HCT116 (cell line): ENCODE data around the gene IRF9. TPM values are rescaled to one million over a fixed set of nuclear protein-coding genes. Genes with fewer than 3 reads are reported as not detected.

Experiments used
- ATAC-seq: fragments of 200-7000 bp; cut with Tn5 transposase; 2 replicates; pipeline ENCODE4 v1.9.1; 2020; ENCODE audit warnings: mild to moderate bottlenecking, moderate library complexity
- BruUV-seq: library from RNA; stranded (reverse); fragments of 400-500 nt; replicated peaks from 2 replicates; lab custom pipeline; 2021; lab: Mats Ljungman, UMichigan
- CTCF ChIA-PET: fragments of 300-600 bp; sonication (Branson Sonifier 250); formaldehyde crosslinking; loops from one replicate; lab custom pipeline; 2021; ENCODE audit warnings: antibody characterized with exemption; lab: Charles Lee
- POLR2A ChIA-PET: fragments of 300-600, 350-600 bp; sonication (Branson Sonifier 250); formaldehyde crosslinking; loops from one replicate; lab custom pipeline; 2021; ENCODE audit warnings: antibody characterized with exemption; lab: Charles Lee
- RAD21 ChIA-PET, 2 experiments: fragments of 300-600 bp; sonication (Branson Sonifier 250); formaldehyde crosslinking; loops; one replicate each; lab custom pipeline; 2023; ENCODE audit warnings: low total read pairs in 2 of 2; ENCODE audit not compliant: uncharacterized antibody in 2 of 2, unreplicated experiment in 2 of 2, low non-redundant PET in 1 of 2; lab: Charles Lee
- DNase-seq: peaks from one replicate; pipeline ENCODE4 v3.0.0-alpha.2; 2010; ENCODE audit warnings: low read depth, low spot score
- H2AFZ ChIP-seq: fragments of 200-600 bp; shearing (Covaris generic), sonication (generic); 2 replicates; pipeline ENCODE4 v1.6.1; 2017; ENCODE audit warnings: low read depth, mixed run types, mixed read lengths, antibody characterized with exemption, low read length; ENCODE audit not compliant: poor library complexity, severe bottlenecking
- H3K27ac ChIP-seq: 2 replicates; pipeline ENCODE4 v1.5.1; 2012; ENCODE audit warnings: low read depth, low read length
- H3K27me3 ChIP-seq: fragments of 200-600 bp; sonication (generic); 2 replicates; pipeline ENCODE4 v1.6.1; 2016; ENCODE audit warnings: mixed run types, low read length, mixed read lengths; ENCODE audit not compliant: insufficient read depth
- H3K36me3 ChIP-seq, 2 experiments: fragments of 200-500 bp in 1 of 2; fragments of 200-600 bp in 1 of 2; sonication (Bioruptor generic) in 1 of 2; sonication (generic) in 1 of 2; 2 replicates each; pipeline versions ENCODE4 v1.5.1 to v1.6.1; 2014 to 2016; ENCODE audit warnings: low read length in 2 of 2, inconsistent platforms in 1 of 2, mixed read lengths in 1 of 2, mixed run types in 1 of 2; ENCODE audit not compliant: insufficient read depth in 2 of 2, control insufficient read depth in 1 of 2
- H3K4me1 ChIP-seq, 2 experiments: fragments of 200-600 bp in 1 of 2; sonication (generic) in 1 of 2; 2 replicates each; pipeline versions ENCODE4 v1.5.1 to v1.6.1; 2012 to 2017; ENCODE audit warnings: low read length in 2 of 2, inconsistent platforms in 1 of 2, mild to moderate bottlenecking in 1 of 2, mixed read lengths in 1 of 2, mixed run types in 1 of 2, moderate library complexity in 1 of 2; ENCODE audit not compliant: insufficient read depth in 2 of 2, control insufficient read depth in 1 of 2
- H3K4me2 ChIP-seq: fragments of 200-600 bp; sonication (generic); 2 replicates; pipeline ENCODE4 v1.6.1; 2017; ENCODE audit warnings: mixed run types, low read length, mixed read lengths
- H3K4me3 ChIP-seq, 2 experiments: fragments of 200-600 bp in 1 of 2; sonication (generic) in 1 of 2; replicated peaks in 1 of 2; 2 replicates each; pipeline ENCODE4 v1.5.1; 2011 to 2016; ENCODE audit warnings: low read length in 2 of 2, control low read depth in 1 of 2, low read depth in 1 of 2, mild to moderate bottlenecking in 1 of 2, mixed read lengths in 1 of 2, mixed run types in 1 of 2
- H3K79me2 ChIP-seq: fragments of 200-600 bp; sonication (generic); 2 replicates; pipeline ENCODE4 v1.6.1; 2017; ENCODE audit warnings: mild to moderate bottlenecking, mixed run types, low read length, moderate library complexity, mixed read lengths; ENCODE audit not compliant: insufficient read depth
- H3K9ac ChIP-seq: fragments of 200-600 bp; sonication (generic); 2 replicates; pipeline ENCODE4 v1.6.1; 2016; ENCODE audit warnings: low read length, mixed read lengths
- H3K9me2 ChIP-seq: fragments of 200-600 bp; sonication (generic), shearing (Covaris generic); 2 replicates; pipeline ENCODE4 v1.6.1; 2017; ENCODE audit warnings: mixed run types, mild to moderate bottlenecking, moderate library complexity; ENCODE audit not compliant: insufficient read depth
- H3K9me3 ChIP-seq, 2 experiments: fragments of 200-500 bp in 1 of 2; fragments of 200-600 bp in 1 of 2; sonication (Bioruptor generic) in 1 of 2; sonication (generic) in 1 of 2; 2 replicates each; pipeline ENCODE4 v1.6.1; 2014 to 2017; ENCODE audit warnings: low read length in 2 of 2, mixed read lengths in 2 of 2, inconsistent platforms in 1 of 2, low read depth in 1 of 2, mild to moderate bottlenecking in 1 of 2, mixed run types in 1 of 2, moderate library complexity in 1 of 2; ENCODE audit not compliant: control insufficient read depth in 1 of 2, insufficient read depth in 1 of 2
- H4K20me1 ChIP-seq: fragments of 200-600 bp; sonication (generic), shearing (Covaris generic); 2 replicates; pipeline ENCODE4 v1.6.1; 2017; ENCODE audit warnings: mixed run types, mild to moderate bottlenecking, moderate library complexity; ENCODE audit not compliant: insufficient read depth
- ATF3 ChIP-seq: IDR thresholded peaks from 2 replicates; pipeline ENCODE4 v1.6.1; 2012
- CBX3 ChIP-seq: IDR thresholded peaks from 2 replicates; pipeline ENCODE4 v1.6.1; 2012; ENCODE audit warnings: low read depth
- CEBPB ChIP-seq: IDR thresholded peaks from 2 replicates; pipeline ENCODE4 v1.6.1; 2012; ENCODE audit warnings: low read depth
- EGR1 ChIP-seq: IDR thresholded peaks from 2 replicates; pipeline ENCODE4 v1.6.1; 2012; ENCODE audit warnings: low read depth
- EZH2phosphoT487 ChIP-seq: fragments of 200-600 bp; IDR thresholded peaks from 2 replicates; pipeline ENCODE4 v1.6.1; 2018; ENCODE audit warnings: antibody characterized with exemption, borderline replicate concordance
- FOSL1 ChIP-seq: IDR thresholded peaks from 2 replicates; pipeline ENCODE4 v1.6.1; 2012; ENCODE audit warnings: low read depth
- JUND ChIP-seq: IDR thresholded peaks from 2 replicates; pipeline ENCODE4 v1.6.1; 2012
- SIN3A ChIP-seq: IDR thresholded peaks from 2 replicates; pipeline ENCODE4 v1.6.1; 2012; ENCODE audit warnings: low read depth
- ZFX ChIP-seq: fragments of 450-650 bp; IDR thresholded peaks from 2 replicates; pipeline ENCODE4 v1.6.1; 2017
- intact Hi-C: fragments of 100-400 bp; cut with micrococcal nuclease; formaldehyde crosslinking; loops from 2 replicates; pipeline ENCODE4 v1.10.0; 2022
- total RNA-seq: library from RNA; stranded (reverse); gene quantifications from one replicate; pipeline ENCODE4 v1.2.1, GENCODE V29; 2021; ENCODE audit not compliant: unreplicated experiment

The IRF9 gene
- total RNA-seq, 1 experiment from 2014 or later: 21.7 TPM

GRCh38 chr14:24129410-24129998 is 31.6 kb upstream of the IRF9 start (continued):
- TF ChIP-seq SIN3A (no peak), CBX3 (no peak), ZFX (no peak), ATF3 (no peak), CEBPB (no peak), FOSL1 (no peak), JUND (no peak), EGR1 (no peak), EZH2phosphoT487 (no peak)

GRCh38 chr14:24130380-24130716 is 30.7 kb upstream of the IRF9 start, which contains the start of gene FITM1:
Gene FITM1 (plus strand): TSS chr14:24130659. CDS start chr14:24131564, 905 bp downstream.
- ChIA-PET POLR2A (interaction anchor here (1.2 to 3.0 kb wide), 2 partner anchors 16 to 36 kb away, joined by 3 to 8 read pairs; partner anchors contain the start of genes DCAF11, NRL and PCK2), RAD21 (no interaction called here), CTCF (interaction anchor here (1.2 kb wide), 1 partner anchor 22 kb away, joined by 3 read pairs; no protein-coding TSS in a partner anchor)
- no peaks in the 10 kb centered on the region for H3K9me2 ChIP-seq
- no peaks in the 10 kb centered on the region for H3K36me3 ChIP-seq
- no TSS peak for BruUV-seq
- no peak within 1 kb of the TSS for H3K27ac ChIP-seq
- no peak within 1 kb of the TSS for H3K4me3 ChIP-seq
- no peak for DNase-seq
- no peak within 1 kb of the TSS for H2AFZ ChIP-seq
- no peak for TF ChIP-seq EGR1
- H3K4me1 ChIP-seq: peaks cover 4% of the 10 kb centered on the region in 2 experiments; a peak in 3 of 4 replicates
- no peak within 1 kb of the TSS for H3K4me2 ChIP-seq
- H3K9ac ChIP-seq: no peak within 1 kb of the TSS
- no peak for ATAC-seq
- no peaks in the 10 kb centered on the region for H3K27me3 ChIP-seq
- intact Hi-C loops: no loop called here
- no peaks in the 10 kb centered on the region for H3K9me3 ChIP-seq
- no peaks in the 10 kb centered on the region for H3K79me2 ChIP-seq
- H4K20me1 ChIP-seq: no peaks in the 10 kb centered on the region
